Measurements from ENCODE around the gene CCRL2. TPM values are rescaled to one million over a fixed set of nuclear protein-coding genes. Genes with fewer than 3 reads are reported as not detected.

CCRL2 gene
- total RNA-seq, 1 donor from 2014 or later = not detected

DNA sequence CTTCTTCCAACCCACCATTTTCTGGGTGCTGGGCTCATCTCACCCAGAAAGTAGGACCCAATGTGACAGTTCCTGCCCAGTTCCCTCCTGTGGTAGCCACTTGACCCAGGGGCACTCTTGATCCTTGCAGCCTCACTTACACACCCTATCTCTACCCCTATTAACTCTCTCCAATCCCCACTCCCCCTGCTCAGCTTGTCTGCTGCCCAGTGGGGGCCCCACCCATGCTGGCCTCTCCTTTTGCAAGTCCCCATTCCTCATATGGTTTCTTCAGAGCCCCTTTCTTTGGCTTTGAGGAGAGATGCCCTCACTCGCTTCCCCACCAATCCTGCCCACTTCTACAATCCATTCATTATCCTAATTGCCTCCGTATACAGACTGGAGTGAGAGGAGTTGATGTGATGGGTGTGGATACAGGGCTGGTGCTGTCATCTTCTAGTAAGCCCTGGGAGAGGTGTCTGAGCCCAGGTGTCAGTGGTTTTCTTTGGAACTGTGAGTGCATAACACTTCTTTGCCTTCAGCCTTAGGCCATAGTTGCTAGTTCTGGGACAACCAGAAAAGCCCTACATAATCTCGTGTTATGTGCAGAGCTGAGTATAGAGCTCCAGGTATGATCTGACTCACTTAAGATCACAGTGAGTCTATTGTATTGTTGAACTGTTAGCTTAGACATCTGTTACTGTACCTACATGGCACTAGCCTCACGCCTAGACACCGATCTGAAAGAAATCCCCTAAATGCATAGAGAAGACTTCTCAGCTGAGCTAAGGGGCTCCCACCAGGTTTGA, 41.1 kb upstream of the CCRL2 start:
- Histone ChIP-seq H3K9ac (no peak overlapping the region), H3K27ac (no peak overlapping the region)

DNA sequence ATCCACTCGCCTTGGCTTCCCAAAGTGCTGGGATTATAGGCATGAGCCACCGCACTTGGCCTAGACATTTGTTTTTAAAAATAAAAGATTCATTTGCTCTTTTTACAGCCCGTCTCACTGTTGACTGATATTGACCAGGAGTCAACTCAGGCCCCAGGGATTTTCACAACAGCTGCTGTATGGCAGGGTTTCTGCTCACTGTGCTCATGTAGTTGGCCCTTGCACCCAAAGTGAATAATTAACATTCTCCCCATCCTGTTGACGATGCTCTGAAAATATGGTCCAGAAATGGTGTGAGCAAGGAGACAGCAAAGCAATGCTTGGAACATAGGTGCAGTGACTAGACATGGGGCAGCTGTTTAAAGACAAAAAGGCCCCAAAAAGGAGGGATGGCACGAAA, 39.2 kb upstream of the CCRL2 start:
- TF ChIP-seq EZH2 (IDR thresholded peaks at IDR 0.05) = no peak
- TF ChIP-seq, protein P1, sequence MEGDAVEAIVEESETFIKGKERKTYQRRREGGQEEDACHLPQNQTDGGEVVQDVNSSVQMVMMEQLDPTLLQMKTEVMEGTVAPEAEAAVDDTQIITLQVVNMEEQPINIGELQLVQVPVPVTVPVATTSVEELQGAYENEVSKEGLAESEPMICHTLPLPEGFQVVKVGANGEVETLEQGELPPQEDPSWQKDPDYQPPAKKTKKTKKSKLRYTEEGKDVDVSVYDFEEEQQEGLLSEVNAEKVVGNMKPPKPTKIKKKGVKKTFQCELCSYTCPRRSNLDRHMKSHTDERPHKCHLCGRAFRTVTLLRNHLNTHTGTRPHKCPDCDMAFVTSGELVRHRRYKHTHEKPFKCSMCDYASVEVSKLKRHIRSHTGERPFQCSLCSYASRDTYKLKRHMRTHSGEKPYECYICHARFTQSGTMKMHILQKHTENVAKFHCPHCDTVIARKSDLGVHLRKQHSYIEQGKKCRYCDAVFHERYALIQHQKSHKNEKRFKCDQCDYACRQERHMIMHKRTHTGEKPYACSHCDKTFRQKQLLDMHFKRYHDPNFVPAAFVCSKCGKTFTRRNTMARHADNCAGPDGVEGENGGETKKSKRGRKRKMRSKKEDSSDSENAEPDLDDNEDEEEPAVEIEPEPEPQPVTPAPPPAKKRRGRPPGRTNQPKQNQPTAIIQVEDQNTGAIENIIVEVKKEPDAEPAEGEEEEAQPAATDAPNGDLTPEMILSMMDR (IDR thresholded peaks at IDR 0.05) = no peak
- no peak for TF ChIP-seq EZH2phosphoT487 (IDR thresholded peaks at IDR 0.05)
- H2AFZ ChIP-seq (replicated peaks) = peak overlapping the region; percentile 74
- Mint-ChIP-seq H3K9me3 (no peaks in the 10 kb centered on the region), H3K4me1 (no peaks in the 10 kb centered on the region), H3K27ac (no peak overlapping the region), H3K4me3 (no peak overlapping the region), H3K27me3 (ENCODE audit: insufficient read depth, low read depth) (peaks cover 6% of the 10 kb centered on the region), H3K36me3 (no peaks in the 10 kb centered on the region)
- H4K20me1 ChIP-seq (ENCODE audit: low read depth) = no peaks in the 10 kb centered on the region
- no peak overlapping the region for H3K9ac ChIP-seq
- no peaks in the 10 kb centered on the region for H3K4me1 ChIP-seq
- H3K27me3 ChIP-seq = no peaks in the 10 kb centered on the region
- H3K79me2 ChIP-seq (ENCODE audit: low read depth) = no peaks in the 10 kb centered on the region
- DNase-seq (ENCODE audit: low spot score) = no peak
- H3K36me3 ChIP-seq = no peaks in the 10 kb centered on the region
- no peak overlapping the region for H3K4me2 ChIP-seq
- no peak overlapping the region for H3K27ac ChIP-seq
- H3F3A ChIP-seq (ENCODE audit: low read depth) = no peaks in the 10 kb centered on the region
- H3K9me3 ChIP-seq (ENCODE audit: low read depth) = no peaks in the 10 kb centered on the region
- no peak overlapping the region for H3K4me3 ChIP-seq

More for the DNA sequence above, 41.1 kb upstream of the CCRL2 start:
- no peaks in the 10 kb centered on the region for H4K20me1 ChIP-seq (ENCODE audit: low read depth)
- peaks cover 5% of the 10 kb centered on the region for H3K4me1 Mint-ChIP-seq
- H3K4me2 ChIP-seq = no peak overlapping the region
- no peaks in the 10 kb centered on the region for H3K9me3 Mint-ChIP-seq
- no peaks in the 10 kb centered on the region for H3K27me3 ChIP-seq
- peaks cover 6% of the 10 kb centered on the region for H3K27me3 Mint-ChIP-seq (ENCODE audit: insufficient read depth, low read depth)
- H2AFZ ChIP-seq (replicated peaks) = no peak overlapping the region
- H3K79me2 ChIP-seq (ENCODE audit: low read depth) = no peaks in the 10 kb centered on the region
- no peak for DNase-seq (ENCODE audit: low spot score)
- H3K36me3 Mint-ChIP-seq = no peaks in the 10 kb centered on the region
- H3K27ac Mint-ChIP-seq = no peak overlapping the region
- TF ChIP-seq, protein P1 (IDR thresholded peaks at IDR 0.05) = no peak
- TF ChIP-seq EZH2phosphoT487 (IDR thresholded peaks at IDR 0.05) (no peak), EZH2 (IDR thresholded peaks at IDR 0.05) (no peak)
- H3K9me3 ChIP-seq (ENCODE audit: low read depth) = no peaks in the 10 kb centered on the region
- no peaks in the 10 kb centered on the region for H3K36me3 ChIP-seq
- peaks cover 2% of the 10 kb centered on the region for H3K4me1 ChIP-seq
- H3K4me3 ChIP-seq = no peak overlapping the region
- H3K4me3 Mint-ChIP-seq = no peak overlapping the region
- no peaks in the 10 kb centered on the region for H3F3A ChIP-seq (ENCODE audit: low read depth)

DNA sequence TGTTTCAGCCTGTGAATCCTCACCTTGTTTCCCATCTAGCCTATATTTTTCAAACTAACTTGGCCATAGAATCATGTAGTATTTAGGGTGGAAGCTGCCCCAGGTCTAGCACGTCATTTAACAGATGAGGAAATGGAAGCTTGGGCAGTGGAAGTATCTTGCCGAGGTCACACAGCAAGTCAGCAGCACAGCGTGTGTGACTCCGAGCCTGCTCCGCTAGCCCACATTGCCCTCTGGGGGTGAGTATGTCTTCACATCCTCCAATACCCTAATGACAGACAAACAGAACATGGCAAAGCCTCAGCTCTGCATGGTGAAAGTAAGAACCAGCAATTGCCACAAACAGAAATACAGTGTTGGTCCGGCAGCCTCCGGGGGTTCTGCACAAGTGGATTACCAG, 38.5 kb upstream of the CCRL2 start:
- H3K79me2 ChIP-seq (ENCODE audit: low read depth) = no peaks in the 10 kb centered on the region
- H3K4me1 Mint-ChIP-seq = no peaks in the 10 kb centered on the region
- no peak overlapping the region for H3K4me2 ChIP-seq
- peak; percentile 70 for DNase-seq (ENCODE audit: low spot score)
- no peaks in the 10 kb centered on the region for H3K27me3 ChIP-seq
- no peaks in the 10 kb centered on the region for H3K9me3 ChIP-seq (ENCODE audit: low read depth)
- no peaks in the 10 kb centered on the region for H3K4me1 ChIP-seq
- no peaks in the 10 kb centered on the region for H3K36me3 Mint-ChIP-seq
- H3K36me3 ChIP-seq = no peaks in the 10 kb centered on the region
- H3K27ac ChIP-seq = no peak overlapping the region
- H3K9me3 Mint-ChIP-seq = no peaks in the 10 kb centered on the region
- H3K27me3 Mint-ChIP-seq (ENCODE audit: insufficient read depth, low read depth) = peaks cover 6% of the 10 kb centered on the region
- no peak overlapping the region for H3K4me3 Mint-ChIP-seq
- no peaks in the 10 kb centered on the region for H3F3A ChIP-seq (ENCODE audit: low read depth)
- no peak overlapping the region for H3K4me3 ChIP-seq
- TF ChIP-seq EZH2 (IDR thresholded peaks at IDR 0.05) = no peak
- TF ChIP-seq, protein P1 (IDR thresholded peaks at IDR 0.05) = peak; percentile 52
- no peak overlapping the region for H3K9ac ChIP-seq
- H3K27ac Mint-ChIP-seq = no peak overlapping the region
- peak overlapping the region; percentile 74 for H2AFZ ChIP-seq (replicated peaks)
- no peaks in the 10 kb centered on the region for H4K20me1 ChIP-seq (ENCODE audit: low read depth)

All from neural progenitor cell (in vitro differentiated cells).